Pancreas (tissue), 10 donors: Measurements from ENCODE around the gene BMPR1A. TPM values are rescaled to one million over a fixed set of nuclear protein-coding genes. Genes with fewer than 3 reads are reported as not detected.

Experiments
- ATAC-seq, 4 donors: fragments of 200-7000 bp; cut with Tn5 transposase; one replicate each; pipeline versions ENCODE4 v1.8.0 to v1.9.1; 2020; ENCODE audit warnings: mild to moderate bottlenecking in 4 of 4, moderate library complexity in 4 of 4
- DNase-seq, 6 donors: peaks; one replicate each; pipeline ENCODE4 v3.0.0-alpha.2; 2020
- FAIRE-seq: peaks from 2 replicates; lab custom pipeline; 2012; peaks lifted over from hg19 to GRCh38; lab: Jason Lieb, UNC
- H3K27ac ChIP-seq, 4 donors: fragments of 200-600 bp; sonication (generic); 1 replicate in 3 of 4; 2 replicates in 1 of 4; pipeline versions ENCODE4 v1.5.0 to v1.8.0; 2020
- H3K27me3 ChIP-seq, 4 donors: fragments of 200-600 bp; one replicate each; pipeline ENCODE4 v1.8.0; 2021
- H3K36me3 ChIP-seq, 3 donors: fragments of 200-600 bp; sonication (generic) in 1 of 3; one replicate each; pipeline versions ENCODE4 v1.5.0 to v1.8.0; 2020 to 2021
- H3K4me1 ChIP-seq, 3 donors: fragments of 200-600 bp; one replicate each; pipeline ENCODE4 v1.8.0; 2021
- H3K4me3 ChIP-seq, 4 donors: fragments of 200-600 bp; sonication (generic) in 2 of 4; one replicate each; pipeline versions ENCODE4 v1.5.0 to v1.8.0; 2020 to 2021
- H3K9me3 ChIP-seq, 4 donors: fragments of 200-600 bp; one replicate each; pipeline ENCODE4 v1.8.0; 2021
- CTCF ChIP-seq, 4 donors: fragments of 200-600 bp; sonication (generic) in 3 of 4; IDR thresholded peaks; one replicate each; pipeline versions ENCODE4 v1.5.0 to v1.8.0; 2021; ENCODE audit warnings: antibody characterized with exemption in 4 of 4
- WGBS, 2 donors: extraction: QIAGEN DNeasy Blood & Tissue Kit; methylation state at CpG; one replicate each; pipeline ENCODE4 v1.1.7; 2013; 5-methylcytosine and 5-hydroxymethylcytosine counted together
- intact Hi-C, 3 donors: fragments of 100-400 bp; cut with DNase I; formaldehyde crosslinking; loops; one replicate each; pipeline versions ENCODE4 v1.11.1 to v1.14.2; 2022
- polyA plus RNA-seq, 2 donors: library from polyadenylated mRNA; stranded (reverse); fragments of 200-250 nt; gene quantifications; one replicate each; pipeline ENCODE4 v1.2.3, GENCODE V29; 2013
- total RNA-seq, 6 donors: library from RNA; stranded (reverse); fragmentation: NEBNext Ultra II Directional in 4 of 6; extraction: Animal tissue kit (Norgen Biotek cat#: 25700) in 4 of 6; gene quantifications; one replicate each; pipeline versions ENCODE4 v1.2.1 to v1.2.4, GENCODE V29; 2021 to 2023
- donor health status: healthy with polysubstance abuse.
- donor health status: DM: no; HTN: no; CAD: no; lungs with moderate emphysema.
- donor health status: DM: no; HTN: no; CAD: no.
- donor health status: control.
- donor health status: control.
- donor health status: Bipolar disorder and iron deficiency.
- donor health status: DM: yes; HTN: yes; CAD: no.
- donor health status: DM: no; HTN: no; CAD: no.
- donor health status: DM: no; HTN: no; CAD: no.
- donor health status: DM: yes; HTN: yes; CAD: no.

The BMPR1A gene
- total and polyA plus RNA-seq, 8 donors: 3.5 to 22.3 (median 11.1) TPM

- DNase-seq: no peak
- H3K4me3 ChIP-seq: no peak overlapping the region
- peaks cover 0 to 14% (median 7%) of the 10 kb centered on the region in 3 donors for H3K4me1 ChIP-seq
- no peaks in the 10 kb centered on the region for H3K27me3 ChIP-seq
- 96 to 97% methylated on average over 4 of the region's 4 CpGs for WGBS, 2 donors
- no peak for ATAC-seq
- intact Hi-C loops: no loop called here
- TF ChIP-seq CTCF (IDR thresholded peaks at IDR 0.05): no peak
- H3K9me3 ChIP-seq: no peaks in the 10 kb centered on the region
- no peaks in the 10 kb centered on the region for H3K36me3 ChIP-seq
- H3K27ac ChIP-seq: peak overlapping the region in 1 of 4 donors; percentile 48
- no peak for FAIRE-seq
Observed at GRCh38 chr10:86785037-86785436, 28.6 kb downstream of the BMPR1A start.

DNA sequence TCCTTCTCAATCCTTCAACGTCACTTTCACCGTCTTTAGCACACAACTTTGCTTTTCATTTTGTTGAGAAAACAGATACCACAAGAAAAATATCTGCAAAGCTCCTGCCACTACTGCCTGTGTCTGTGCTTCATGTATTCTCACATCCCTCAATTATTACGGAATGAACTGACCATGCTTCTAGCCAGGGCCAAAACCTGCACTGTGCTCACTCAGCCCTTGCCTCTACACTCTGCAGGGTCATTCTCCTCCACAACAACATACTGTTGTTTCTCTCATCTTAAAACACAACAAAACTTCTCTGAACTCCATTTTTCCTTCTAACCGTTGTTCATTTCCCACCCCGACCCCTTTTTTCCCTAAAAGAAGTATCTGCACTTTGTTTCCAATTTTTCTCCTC lies 29.5 kb downstream of the BMPR1A start:
- intact Hi-C loops: no loop called here
- DNase-seq: no peak
- TF ChIP-seq CTCF (IDR thresholded peaks at IDR 0.05): no peak
- H3K27me3 ChIP-seq: no peaks in the 10 kb centered on the region
- peaks cover 0 to 14% (median 7%) of the 10 kb centered on the region in 3 donors for H3K4me1 ChIP-seq
- 58 to 61% methylated on average over 5 of the region's 5 CpGs for WGBS, 2 donors
- peak in 3 of 4 donors; percentile 56 to 67 (median 61) for ATAC-seq
- H3K36me3 ChIP-seq: no peaks in the 10 kb centered on the region
- H3K4me3 ChIP-seq: no peak overlapping the region
- H3K9me3 ChIP-seq: no peaks in the 10 kb centered on the region
- FAIRE-seq: no peak
- peak overlapping the region; percentile 1 to 79 (median 52) for H3K27ac ChIP-seq

DNA sequence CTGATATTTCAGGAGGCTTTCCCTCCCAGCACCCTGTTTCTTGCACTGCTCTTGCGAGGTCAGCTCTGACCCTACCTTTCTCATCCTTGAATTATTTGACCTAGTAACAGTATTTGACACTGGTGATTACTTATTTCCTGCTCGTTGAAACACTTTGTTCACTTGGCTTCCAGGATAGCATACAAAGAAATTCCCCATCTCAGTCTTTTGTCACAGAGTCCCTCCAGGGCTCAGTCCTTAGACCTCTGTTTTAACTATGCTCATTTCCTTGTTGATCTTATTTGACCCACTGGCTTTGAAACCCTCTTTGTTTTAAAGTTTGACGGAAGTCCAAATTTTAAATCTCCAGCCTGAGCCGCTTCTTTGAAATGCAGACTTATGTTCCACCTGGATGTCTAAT lies 29.9 kb downstream of the BMPR1A start:
- Histone ChIP-seq H3K27ac (peak overlapping the region in 3 of 4 donors; percentile 1 to 79 (median 55)), H3K36me3 (no peaks in the 10 kb centered on the region), H3K9me3 (no peaks in the 10 kb centered on the region), H3K27me3 (no peaks in the 10 kb centered on the region), H3K4me1 (peaks cover 0 to 14% (median 7%) of the 10 kb centered on the region in 3 donors), H3K4me3 (no peak overlapping the region)
- 40 to 43% methylated on average over 4 of the region's 4 CpGs for WGBS, 2 donors
- no peak for TF ChIP-seq CTCF (IDR thresholded peaks at IDR 0.05)
- DNase-seq: no peak
- peak; percentile 53 to 87 (median 84) for ATAC-seq
- FAIRE-seq: no peak
- intact Hi-C loops: no loop called here

DNA sequence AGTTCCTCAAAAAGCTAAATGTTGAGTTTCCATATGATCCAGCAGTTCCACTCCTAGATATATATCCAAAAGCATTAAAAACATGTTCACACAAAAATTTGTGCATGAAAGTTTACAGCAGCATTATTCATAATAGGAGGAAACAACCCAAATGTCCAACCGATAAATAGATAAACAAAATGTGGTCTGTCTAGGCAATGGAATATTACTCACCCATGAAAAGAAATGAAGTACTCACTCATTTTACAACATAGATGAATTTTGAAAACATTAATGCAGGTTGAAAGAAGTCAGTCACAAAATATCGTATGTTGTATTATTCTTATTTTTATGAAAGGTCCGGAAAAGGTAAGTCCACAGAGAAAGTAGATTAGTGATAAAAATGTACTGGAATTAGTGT lies 34.0 kb downstream of the BMPR1A start:
- no peak for FAIRE-seq
- 96 to 97% methylated on average over 3 of the region's 3 CpGs for WGBS, 2 donors
- Histone ChIP-seq H3K9me3 (no peaks in the 10 kb centered on the region), H3K4me3 (no peak overlapping the region), H3K4me1 (peaks cover 0 to 18% (median 7%) of the 10 kb centered on the region in 3 donors), H3K27me3 (no peaks in the 10 kb centered on the region), H3K36me3 (no peaks in the 10 kb centered on the region), H3K27ac (no peak overlapping the region)
- no peak for TF ChIP-seq CTCF (IDR thresholded peaks at IDR 0.05)
- ATAC-seq: no peak
- no peak for DNase-seq
- intact Hi-C loops: no loop called here

- no peak overlapping the region for H3K27ac ChIP-seq
- no peak overlapping the region for H3K4me3 ChIP-seq
- intact Hi-C loops: no loop called here
Observed at GRCh38 chr10:86792461-86793167, 36.2 kb downstream of the BMPR1A start.

More at GRCh38 chr10:86792461-86793167, 36.2 kb downstream of the BMPR1A start:
- no peak for ATAC-seq
- Histone ChIP-seq H3K4me1 (peaks cover 0 to 12% (median 4%) of the 10 kb centered on the region in 3 donors), H3K36me3 (no peaks in the 10 kb centered on the region), H3K27me3 (no peaks in the 10 kb centered on the region), H3K9me3 (no peaks in the 10 kb centered on the region)
- TF ChIP-seq CTCF (IDR thresholded peaks at IDR 0.05): no peak
- FAIRE-seq: no peak
- DNase-seq: no peak
- 100% methylated on average over 1 of the region's 1 CpG for WGBS, 2 donors
